A549 (cell line): ENCODE measurements around the gene TVP23C. TPM values are rescaled to one million over a fixed set of nuclear protein-coding genes. Genes with fewer than 3 reads are reported as not detected.

Experiments used
- ATAC-seq, 2 experiments: fragments of 200-7000 bp in 1 of 2; fragments of >200 bp in 1 of 2; cut with Nextera tagmentation in 1 of 2; cut with Tn5 transposase in 1 of 2; 3 replicates each; pipeline versions ENCODE4 v1.8.0 to v1.9.1; 2018 to 2020; ENCODE audit warnings: mild to moderate bottlenecking in 1 of 2, moderate library complexity in 1 of 2
- CTCF ChIA-PET: fragments of 300-600 bp; sonication (Branson Sonifier 250); formaldehyde crosslinking; extraction: SDS; loops from one replicate; lab custom pipeline; 2021; ENCODE audit warnings: antibody characterized with exemption, inconsistent platforms; lab: Yijun Ruan, JAX
- POLR2A ChIA-PET: fragments of 350-600 bp; formaldehyde crosslinking; extraction: SDS; loops from one replicate; lab custom pipeline; 2021; ENCODE audit warnings: antibody characterized with exemption, inconsistent platforms; lab: Yijun Ruan, JAX
- DNase-seq, 2 experiments: peaks; one replicate each; pipeline versions ENCODE4 v3.0.0 to v3.0.0-alpha.2; 2011 to 2016; ENCODE audit warnings: low read depth in 1 of 2, low spot score in 1 of 2
- FAIRE-seq: peaks from 2 replicates; lab custom pipeline; 2011; peaks lifted over from hg19 to GRCh38; lab: Jason Lieb, UNC
- H3K27ac ChIP-seq, 2 experiments: fragments of >200 bp; sonication (Bioruptor Twin); formaldehyde crosslinking; 3 replicates each; pipeline ENCODE4 v1.5.1; 2016 to 2017
- H3K4me1 ChIP-seq: fragments of >200 bp; sonication (Bioruptor Twin); formaldehyde crosslinking; 3 replicates; pipeline ENCODE4 v1.6.1; 2016
- H3K4me2 ChIP-seq: fragments of >200 bp; sonication (Bioruptor Twin); formaldehyde crosslinking; 3 replicates; pipeline ENCODE4 v1.6.1; 2016
- H3K4me3 ChIP-seq: fragments of >200 bp; sonication (Bioruptor Twin); formaldehyde crosslinking; 3 replicates; pipeline ENCODE4 v1.5.1; 2016
- H3K9me3 ChIP-seq: fragments of >200 bp; sonication (Bioruptor Twin); formaldehyde crosslinking; 3 replicates; pipeline ENCODE4 v1.6.1; 2016
- CEBPB ChIP-seq, 2 experiments: fragments of >200 bp in 1 of 2; sonication (Bioruptor Twin) in 1 of 2; formaldehyde crosslinking in 1 of 2; IDR thresholded peaks; 2 replicates each; pipeline ENCODE4 v1.6.1; 2012 to 2016
- CHD2 ChIP-seq: fragments of 150-350 bp; IDR thresholded peaks from 2 replicates; pipeline ENCODE4 v1.6.1; 2014; ENCODE audit warnings: low read length; ENCODE audit not compliant: partially characterized antibody
- EHF ChIP-seq: fragments of 250-450 bp; sonication (Bioruptor Pico); IDR thresholded peaks from 2 replicates; pipeline ENCODE4 v1.5.0; 2020; ENCODE audit warnings: mild to moderate bottlenecking
- FOSL2 ChIP-seq, 2 experiments: fragments of 450-650 bp in 1 of 2; fragments of >200 bp in 1 of 2; sonication (Bioruptor Twin) in 1 of 2; formaldehyde crosslinking; IDR thresholded peaks; 2 replicates each; pipeline versions ENCODE4 v1.5.0 to v1.6.1; 2016 to 2020; ENCODE audit warnings: mild to moderate bottlenecking in 1 of 2, moderate library complexity in 1 of 2
- HEYL ChIP-seq: fragments of 250-450 bp; sonication (Bioruptor Pico); IDR thresholded peaks from 2 replicates; pipeline ENCODE4 v1.8.0; 2021; ENCODE audit warnings: mild to moderate bottlenecking, moderate library complexity
- HOXA7 ChIP-seq: fragments of 250-450 bp; sonication (Bioruptor Pico); IDR thresholded peaks from 2 replicates; pipeline ENCODE4 v1.5.0; 2020; ENCODE audit warnings: mild to moderate bottlenecking, moderate library complexity
- HOXB13 ChIP-seq: fragments of 250-450 bp; sonication (Bioruptor Pico); IDR thresholded peaks from 2 replicates; pipeline ENCODE4 v1.5.0; 2020; ENCODE audit warnings: low read depth, mild to moderate bottlenecking, moderate library complexity
- JUNB ChIP-seq: fragments of >200 bp; sonication (Bioruptor Twin); formaldehyde crosslinking; IDR thresholded peaks from 2 replicates; pipeline ENCODE4 v1.6.1; 2016
- POLR2A ChIP-seq: IDR thresholded peaks from 2 replicates; pipeline ENCODE4 v1.6.1; 2012; ENCODE audit warnings: mild to moderate bottlenecking, low read length
- SMC3 ChIP-seq: fragments of >200 bp; sonication (Bioruptor Twin); formaldehyde crosslinking; IDR thresholded peaks from 3 replicates; pipeline ENCODE4 v1.6.1; 2018; ENCODE audit warnings: inconsistent platforms
- ZNF302 ChIP-seq: fragments of 250-450 bp; sonication (Bioruptor Pico); IDR thresholded peaks from 2 replicates; pipeline ENCODE4 v1.9.0; 2021; ENCODE audit warnings: inconsistent platforms, mild to moderate bottlenecking, moderate library complexity
- ZSCAN20 ChIP-seq: fragments of 250-450 bp; sonication (Bioruptor Pico); IDR thresholded peaks from 2 replicates; pipeline ENCODE4 v1.8.0; 2022; ENCODE audit warnings: mild to moderate bottlenecking, moderate library complexity
- WGBS: methylation state at CpG from one replicate; pipeline ENCODE4 v1.1.6; 2017; ENCODE audit errors: missing lambda C conversion rate; 5-methylcytosine and 5-hydroxymethylcytosine counted together
- polyA plus RNA-seq, 4 experiments: library from polyadenylated mRNA; depleted of rRNA in 3 of 4; stranded (reverse); fragments of >200 nt; fragmentation: RNase III in 1 of 4; extraction: RNeasy Plus Mini Kit Qiagen cat#74134 plus additional on column Dnase treatment in 1 of 4; gene quantifications; 2 replicates in 3 of 4; 3 replicates in 1 of 4; pipeline ENCODE4 v1.2.3, GENCODE V29; 2011 to 2017
- TF ChIP-seq, protein P1 (sequence below): fragments of >200 bp; sonication (Bioruptor Twin); formaldehyde crosslinking; IDR thresholded peaks from 3 replicates; pipeline ENCODE4 v1.6.1; 2016
- TF ChIP-seq, protein P2 (sequence below): fragments of 200-600 bp; sonication (generic); IDR thresholded peaks from 2 replicates; pipeline ENCODE4 v1.6.1; 2016; ENCODE audit warnings: antibody characterized with exemption, mild to moderate bottlenecking, moderate library complexity
- TF ChIP-seq, protein P3 (sequence below): fragments of 250-450 bp; sonication (Bioruptor Pico); IDR thresholded peaks from 2 replicates; pipeline ENCODE4 v1.5.0; 2021; ENCODE audit warnings: mild to moderate bottlenecking, moderate library complexity, borderline replicate concordance
- TF ChIP-seq, protein P4 (sequence below): fragments of 450-650 bp; IDR thresholded peaks from 2 replicates; pipeline ENCODE4 v1.6.1; 2014; ENCODE audit warnings: antibody characterized with exemption
- TF ChIP-seq, protein P5 (sequence below): fragments of >200 bp; sonication (Bioruptor Twin); formaldehyde crosslinking; IDR thresholded peaks from 3 replicates; pipeline ENCODE4 v1.5.1; 2016

TVP23C gene
- polyA plus RNA-seq, 2 of the 4 experiments (the other 2 are of a cell fraction) = 19.9 to 22.7 TPM

DNA sequence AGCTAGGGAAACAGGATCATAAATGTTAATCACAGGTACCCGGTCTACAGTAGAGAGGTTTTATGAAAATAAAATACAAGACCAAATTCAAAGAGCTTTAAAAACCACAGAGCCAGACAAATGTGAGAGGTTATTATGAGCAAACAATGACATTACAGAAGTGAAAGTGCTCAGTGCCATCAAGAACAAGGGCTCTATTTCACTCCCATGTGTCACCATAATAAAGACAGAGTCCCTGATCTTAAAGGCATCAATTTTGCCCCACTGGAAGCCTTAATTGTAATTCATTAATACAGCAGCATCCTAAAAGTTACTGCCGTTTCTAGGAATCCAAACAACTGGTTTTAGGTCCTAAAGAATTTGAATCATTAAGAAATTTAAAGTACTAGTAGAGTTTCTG is 52.1 kb downstream of the TVP23C start:
- ChIA-PET POLR2A (no interaction called here), CTCF (interaction anchor here (1.8 to 2.4 kb wide), 3 partner anchors 9 to 254 kb away, joined by 7 to 9 read pairs (median 7); no protein-coding TSS in a partner anchor)
- no peak overlapping the region for H3K4me2 ChIP-seq
- ATAC-seq = no peak
- H3K27ac ChIP-seq = no peak overlapping the region
- 77% methylated on average over 2 of the region's 2 CpGs for WGBS
- FAIRE-seq = no peak
- TF ChIP-seq CEBPB (IDR thresholded peaks at IDR 0.05) (no peak), HEYL (CRISPR knock-in tag) (no peak), HOXB13 (CRISPR knock-in tag) (no peak), JUNB (no peak), CHD2 (no peak), SMC3 (no peak), EHF (no peak), HOXA7 (CRISPR knock-in tag) (no peak)
- TF ChIP-seq, protein P1, sequence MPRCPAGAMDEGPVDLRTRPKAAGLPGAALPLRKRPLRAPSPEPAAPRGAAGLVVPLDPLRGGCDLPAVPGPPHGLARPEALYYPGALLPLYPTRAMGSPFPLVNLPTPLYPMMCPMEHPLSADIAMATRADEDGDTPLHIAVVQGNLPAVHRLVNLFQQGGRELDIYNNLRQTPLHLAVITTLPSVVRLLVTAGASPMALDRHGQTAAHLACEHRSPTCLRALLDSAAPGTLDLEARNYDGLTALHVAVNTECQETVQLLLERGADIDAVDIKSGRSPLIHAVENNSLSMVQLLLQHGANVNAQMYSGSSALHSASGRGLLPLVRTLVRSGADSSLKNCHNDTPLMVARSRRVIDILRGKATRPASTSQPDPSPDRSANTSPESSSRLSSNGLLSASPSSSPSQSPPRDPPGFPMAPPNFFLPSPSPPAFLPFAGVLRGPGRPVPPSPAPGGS = no peak
- TF ChIP-seq, protein P2, sequence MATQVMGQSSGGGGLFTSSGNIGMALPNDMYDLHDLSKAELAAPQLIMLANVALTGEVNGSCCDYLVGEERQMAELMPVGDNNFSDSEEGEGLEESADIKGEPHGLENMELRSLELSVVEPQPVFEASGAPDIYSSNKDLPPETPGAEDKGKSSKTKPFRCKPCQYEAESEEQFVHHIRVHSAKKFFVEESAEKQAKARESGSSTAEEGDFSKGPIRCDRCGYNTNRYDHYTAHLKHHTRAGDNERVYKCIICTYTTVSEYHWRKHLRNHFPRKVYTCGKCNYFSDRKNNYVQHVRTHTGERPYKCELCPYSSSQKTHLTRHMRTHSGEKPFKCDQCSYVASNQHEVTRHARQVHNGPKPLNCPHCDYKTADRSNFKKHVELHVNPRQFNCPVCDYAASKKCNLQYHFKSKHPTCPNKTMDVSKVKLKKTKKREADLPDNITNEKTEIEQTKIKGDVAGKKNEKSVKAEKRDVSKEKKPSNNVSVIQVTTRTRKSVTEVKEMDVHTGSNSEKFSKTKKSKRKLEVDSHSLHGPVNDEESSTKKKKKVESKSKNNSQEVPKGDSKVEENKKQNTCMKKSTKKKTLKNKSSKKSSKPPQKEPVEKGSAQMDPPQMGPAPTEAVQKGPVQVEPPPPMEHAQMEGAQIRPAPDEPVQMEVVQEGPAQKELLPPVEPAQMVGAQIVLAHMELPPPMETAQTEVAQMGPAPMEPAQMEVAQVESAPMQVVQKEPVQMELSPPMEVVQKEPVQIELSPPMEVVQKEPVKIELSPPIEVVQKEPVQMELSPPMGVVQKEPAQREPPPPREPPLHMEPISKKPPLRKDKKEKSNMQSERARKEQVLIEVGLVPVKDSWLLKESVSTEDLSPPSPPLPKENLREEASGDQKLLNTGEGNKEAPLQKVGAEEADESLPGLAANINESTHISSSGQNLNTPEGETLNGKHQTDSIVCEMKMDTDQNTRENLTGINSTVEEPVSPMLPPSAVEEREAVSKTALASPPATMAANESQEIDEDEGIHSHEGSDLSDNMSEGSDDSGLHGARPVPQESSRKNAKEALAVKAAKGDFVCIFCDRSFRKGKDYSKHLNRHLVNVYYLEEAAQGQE = no peak
- TF ChIP-seq, protein P3, sequence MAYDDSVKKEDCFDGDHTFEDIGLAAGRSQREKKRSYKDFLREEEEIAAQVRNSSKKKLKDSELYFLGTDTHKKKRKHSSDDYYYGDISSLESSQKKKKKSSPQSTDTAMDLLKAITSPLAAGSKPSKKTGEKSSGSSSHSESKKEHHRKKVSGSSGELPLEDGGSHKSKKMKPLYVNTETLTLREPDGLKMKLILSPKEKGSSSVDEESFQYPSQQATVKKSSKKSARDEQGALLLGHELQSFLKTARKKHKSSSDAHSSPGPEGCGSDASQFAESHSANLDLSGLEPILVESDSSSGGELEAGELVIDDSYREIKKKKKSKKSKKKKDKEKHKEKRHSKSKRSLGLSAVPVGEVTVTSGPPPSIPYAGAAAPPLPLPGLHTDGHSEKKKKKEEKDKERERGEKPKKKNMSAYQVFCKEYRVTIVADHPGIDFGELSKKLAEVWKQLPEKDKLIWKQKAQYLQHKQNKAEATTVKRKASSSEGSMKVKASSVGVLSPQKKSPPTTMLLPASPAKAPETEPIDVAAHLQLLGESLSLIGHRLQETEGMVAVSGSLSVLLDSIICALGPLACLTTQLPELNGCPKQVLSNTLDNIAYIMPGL (CRISPR knock-in tag) = no peak
- TF ChIP-seq, protein P4, sequence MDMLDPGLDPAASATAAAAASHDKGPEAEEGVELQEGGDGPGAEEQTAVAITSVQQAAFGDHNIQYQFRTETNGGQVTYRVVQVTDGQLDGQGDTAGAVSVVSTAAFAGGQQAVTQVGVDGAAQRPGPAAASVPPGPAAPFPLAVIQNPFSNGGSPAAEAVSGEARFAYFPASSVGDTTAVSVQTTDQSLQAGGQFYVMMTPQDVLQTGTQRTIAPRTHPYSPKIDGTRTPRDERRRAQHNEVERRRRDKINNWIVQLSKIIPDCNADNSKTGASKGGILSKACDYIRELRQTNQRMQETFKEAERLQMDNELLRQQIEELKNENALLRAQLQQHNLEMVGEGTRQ = no peak
- no peak for DNase-seq
- no peaks in the 10 kb centered on the region for H3K9me3 ChIP-seq
- H3K4me3 ChIP-seq = no peak overlapping the region
- peaks cover 11% of the 10 kb centered on the region for H3K4me1 ChIP-seq

DNA sequence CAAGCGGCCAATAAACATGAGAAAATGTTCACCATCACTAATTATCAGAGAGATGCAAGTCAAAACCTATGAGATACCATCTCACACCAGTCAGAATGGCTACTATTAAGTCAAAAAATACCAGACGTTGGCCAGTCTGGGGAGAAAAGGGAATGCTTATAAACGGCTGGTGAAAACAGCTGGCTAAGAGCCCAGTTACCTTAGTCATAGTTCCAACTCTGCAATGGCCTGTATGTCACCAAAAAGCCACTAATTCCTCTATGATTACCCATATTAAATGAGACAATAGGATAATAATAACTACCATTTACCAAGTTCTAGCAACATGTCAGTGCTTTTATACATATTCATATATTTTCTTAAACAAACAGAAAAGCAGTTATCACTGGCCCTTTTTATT is 52.9 kb downstream of the TVP23C start:
- ChIA-PET POLR2A (interaction anchor here (0.6 kb wide), 1 partner anchor 33 kb away, joined by 5 read pairs; no protein-coding TSS in a partner anchor), CTCF (interaction anchor here (0.6 to 2.4 kb wide), 4 partner anchors 8 to 262 kb away, joined by 3 to 9 read pairs (median 7); no protein-coding TSS in a partner anchor)
- H3K4me2 ChIP-seq = peak overlapping the region; percentile 9; the same call in 1 of the 3 replicates
- no peak overlapping the region for H3K4me3 ChIP-seq
- WGBS = 35% methylated on average over 3 of the region's 3 CpGs
- H3K27ac ChIP-seq = no peak overlapping the region
- no peak for FAIRE-seq
- ATAC-seq = peak; percentile 53 to 74; a peak in 4 of 6 replicates
- DNase-seq = peak in 1 of 2 experiments; percentile 41
- H3K9me3 ChIP-seq = no peaks in the 10 kb centered on the region
- peaks cover 11% of the 10 kb centered on the region for H3K4me1 ChIP-seq
- no peak for TF ChIP-seq ZNF302 (CRISPR knock-in tag)
- TF ChIP-seq POLR2A = no peak
- TF ChIP-seq ZSCAN20 (CRISPR knock-in tag) = no peak
- no peak for TF ChIP-seq FOSL2 (IDR thresholded peaks at IDR 0.05)
- TF ChIP-seq FOSL2 (CRISPR knock-in tag; IDR thresholded peaks at IDR 0.05) = no peak
- TF ChIP-seq, protein P5, sequence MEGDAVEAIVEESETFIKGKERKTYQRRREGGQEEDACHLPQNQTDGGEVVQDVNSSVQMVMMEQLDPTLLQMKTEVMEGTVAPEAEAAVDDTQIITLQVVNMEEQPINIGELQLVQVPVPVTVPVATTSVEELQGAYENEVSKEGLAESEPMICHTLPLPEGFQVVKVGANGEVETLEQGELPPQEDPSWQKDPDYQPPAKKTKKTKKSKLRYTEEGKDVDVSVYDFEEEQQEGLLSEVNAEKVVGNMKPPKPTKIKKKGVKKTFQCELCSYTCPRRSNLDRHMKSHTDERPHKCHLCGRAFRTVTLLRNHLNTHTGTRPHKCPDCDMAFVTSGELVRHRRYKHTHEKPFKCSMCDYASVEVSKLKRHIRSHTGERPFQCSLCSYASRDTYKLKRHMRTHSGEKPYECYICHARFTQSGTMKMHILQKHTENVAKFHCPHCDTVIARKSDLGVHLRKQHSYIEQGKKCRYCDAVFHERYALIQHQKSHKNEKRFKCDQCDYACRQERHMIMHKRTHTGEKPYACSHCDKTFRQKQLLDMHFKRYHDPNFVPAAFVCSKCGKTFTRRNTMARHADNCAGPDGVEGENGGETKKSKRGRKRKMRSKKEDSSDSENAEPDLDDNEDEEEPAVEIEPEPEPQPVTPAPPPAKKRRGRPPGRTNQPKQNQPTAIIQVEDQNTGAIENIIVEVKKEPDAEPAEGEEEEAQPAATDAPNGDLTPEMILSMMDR = no peak
